Right lobe of liver (tissue), 6 donors: ENCODE measurements around the gene NR1H4. TPM values are rescaled to one million over a fixed set of nuclear protein-coding genes. Genes with fewer than 3 reads are reported as not detected.

Source experiments
- ATAC-seq, 4 donors: fragments of 200-7000 bp; cut with Tn5 transposase; one replicate each; pipeline ENCODE4 v1.9.1; 2020; ENCODE audit warnings: mild to moderate bottlenecking in 4 of 4, moderate library complexity in 4 of 4
- DNase-seq, 3 donors: peaks; one replicate each; pipeline ENCODE4 v3.0.0-alpha.2; 2020
- H3K27ac ChIP-seq, 3 donors: fragments of 200-600 bp; one replicate each; pipeline ENCODE4 v1.8.0; 2022
- H3K27me3 ChIP-seq, 2 donors: fragments of 200-600 bp; one replicate each; pipeline ENCODE4 v1.8.0; 2022
- H3K36me3 ChIP-seq, 4 donors: fragments of 200-600 bp; sonication (generic) in 1 of 4; one replicate each; pipeline versions ENCODE4 v1.5.1 to v1.8.0; 2017 to 2022; ENCODE audit warnings: control low read depth in 1 of 4
- H3K4me1 ChIP-seq, 4 donors: fragments of 200-600 bp; sonication (generic) in 1 of 4; one replicate each; pipeline versions ENCODE4 v1.5.1 to v1.8.0; 2017 to 2022; ENCODE audit warnings: control low read depth in 1 of 4
- H3K4me3 ChIP-seq, 3 donors: fragments of 200-600 bp; one replicate each; pipeline ENCODE4 v1.8.0; 2022
- H3K9me3 ChIP-seq, 4 donors: fragments of 200-600 bp; sonication (generic) in 1 of 4; one replicate each; pipeline versions ENCODE4 v1.5.1 to v1.8.0; 2017 to 2022; ENCODE audit warnings: control low read depth in 1 of 4
- POLR2A ChIP-seq: fragments of 450-650 bp; IDR thresholded peaks from one replicate; pipeline ENCODE4 v1.6.1; 2017; ENCODE audit warnings: antibody characterized with exemption, mild to moderate bottlenecking
- WGBS: methylation state at CpG from one replicate; pipeline ENCODE4 v1.1.6; 2018; ENCODE audit warnings: low coverage, low lambda C conversion rate; ENCODE audit not compliant: insufficient coverage; ENCODE audit errors: missing lambda C conversion rate; 5-methylcytosine and 5-hydroxymethylcytosine counted together
- intact Hi-C, 2 donors: fragments of 100-400 bp; cut with DNase I; formaldehyde crosslinking; loops; one replicate each; pipeline versions ENCODE4 v1.11.2 to v1.14.1; 2022
- total RNA-seq, 6 experiments: library from RNA; depleted of rRNA in 2 of 6; stranded (reverse); fragments of >200 nt in 2 of 6; fragmentation: NEBNext Ultra II Directional in 3 of 6; extraction: Animal tissue kit (Norgen Biotek cat#: 25700) in 3 of 6; gene quantifications; one replicate each; pipeline versions ENCODE4 v1.1.0 to v1.2.4, GENCODE V29; 2016 to 2023
- TF ChIP-seq, protein P1 (sequence below), 4 donors: fragments of 200-600 bp in 3 of 4; fragments of 450-650 bp in 1 of 4; IDR thresholded peaks; one replicate each; pipeline versions ENCODE4 v1.5.1 to v1.8.0; 2016 to 2022; ENCODE audit warnings: antibody characterized with exemption in 4 of 4, mild to moderate bottlenecking in 2 of 4
- donor health status: DM: no; HTN: yes; CAD: no.
- donor health status: DM: no; HTN: no; CAD: no.
- donor health status: DM: no; HTN: no; CAD: no.
- donor health status: DM: no; HTN: yes; CAD: no.
- donor health status: DM: no; HTN: yes; CAD: no.

The NR1H4 gene
- total RNA-seq, 6 experiments from 2014 or later: 52.4 to 81.7 (median 62.6) TPM

DNA sequence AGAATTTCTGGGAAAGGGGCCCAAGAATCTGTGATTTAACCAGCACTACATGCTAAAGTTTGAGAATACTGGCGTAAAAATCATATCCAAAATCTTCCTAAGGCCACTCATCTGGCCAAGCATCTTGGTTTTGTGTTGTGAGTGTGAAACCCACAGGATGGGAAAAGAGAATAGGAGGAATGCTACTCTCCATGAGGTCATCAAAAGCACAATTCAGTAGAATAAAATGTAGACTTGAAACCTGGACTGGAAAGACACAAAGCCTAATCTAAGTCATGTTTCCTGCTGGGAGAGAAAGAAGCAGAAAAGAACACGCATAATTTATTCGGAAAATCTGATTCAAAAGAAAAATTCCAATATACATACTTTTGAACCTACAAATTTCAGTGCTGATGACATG lies 42.3 kb downstream of the NR1H4 start:
- Histone ChIP-seq H3K27ac (no peak overlapping the region), H3K4me3 (no peak overlapping the region), H3K9me3 (no peaks in the 10 kb centered on the region), H3K4me1 (peaks cover 0 to 37% (median 18%) of the 10 kb centered on the region in 4 donors), H3K27me3 (no peaks in the 10 kb centered on the region), H3K36me3 (peaks cover 0 to 28% (median 9%) of the 10 kb centered on the region in 4 donors)
- 90% methylated on average over 3 of the region's 3 CpGs for WGBS
- intact Hi-C loops: no loop called here
- no peak for DNase-seq
- TF ChIP-seq, protein P1, sequence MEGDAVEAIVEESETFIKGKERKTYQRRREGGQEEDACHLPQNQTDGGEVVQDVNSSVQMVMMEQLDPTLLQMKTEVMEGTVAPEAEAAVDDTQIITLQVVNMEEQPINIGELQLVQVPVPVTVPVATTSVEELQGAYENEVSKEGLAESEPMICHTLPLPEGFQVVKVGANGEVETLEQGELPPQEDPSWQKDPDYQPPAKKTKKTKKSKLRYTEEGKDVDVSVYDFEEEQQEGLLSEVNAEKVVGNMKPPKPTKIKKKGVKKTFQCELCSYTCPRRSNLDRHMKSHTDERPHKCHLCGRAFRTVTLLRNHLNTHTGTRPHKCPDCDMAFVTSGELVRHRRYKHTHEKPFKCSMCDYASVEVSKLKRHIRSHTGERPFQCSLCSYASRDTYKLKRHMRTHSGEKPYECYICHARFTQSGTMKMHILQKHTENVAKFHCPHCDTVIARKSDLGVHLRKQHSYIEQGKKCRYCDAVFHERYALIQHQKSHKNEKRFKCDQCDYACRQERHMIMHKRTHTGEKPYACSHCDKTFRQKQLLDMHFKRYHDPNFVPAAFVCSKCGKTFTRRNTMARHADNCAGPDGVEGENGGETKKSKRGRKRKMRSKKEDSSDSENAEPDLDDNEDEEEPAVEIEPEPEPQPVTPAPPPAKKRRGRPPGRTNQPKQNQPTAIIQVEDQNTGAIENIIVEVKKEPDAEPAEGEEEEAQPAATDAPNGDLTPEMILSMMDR (IDR thresholded peaks at IDR 0.05): no peak
- TF ChIP-seq POLR2A: no peak
- no peak for ATAC-seq

DNA sequence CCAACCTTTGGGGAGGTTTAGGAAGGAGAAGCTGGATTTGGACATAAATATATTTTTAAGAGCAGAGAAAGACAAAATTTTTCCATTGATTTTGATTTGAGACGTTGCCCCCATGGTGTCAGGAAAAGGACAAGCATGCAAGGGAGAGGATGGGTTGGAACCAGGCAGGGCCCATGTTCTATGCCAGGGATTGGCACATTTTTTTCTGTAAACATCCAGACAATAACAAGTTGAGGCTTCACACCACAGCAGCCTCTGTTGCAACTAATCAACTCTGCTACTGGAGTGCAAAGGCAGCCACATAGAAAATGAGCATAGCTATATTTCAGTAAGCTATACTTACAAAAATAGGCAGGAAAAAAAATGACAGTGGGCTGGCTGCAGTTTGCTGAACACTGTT lies 44.7 kb downstream of the NR1H4 start:
- Histone ChIP-seq H3K4me1 (peaks cover 0 to 48% (median 27%) of the 10 kb centered on the region in 4 donors), H3K4me3 (no peak overlapping the region), H3K36me3 (peaks cover 0 to 9% (median 5%) of the 10 kb centered on the region in 4 donors), H3K27me3 (no peaks in the 10 kb centered on the region), H3K9me3 (no peaks in the 10 kb centered on the region), H3K27ac (peak overlapping the region in 1 of 3 donors; percentile 58)
- WGBS: 10% methylated on average over 1 of the region's 1 CpG
- no peak for TF ChIP-seq POLR2A
- TF ChIP-seq, protein P1 (IDR thresholded peaks at IDR 0.05): no peak
- peak in 1 of 3 donors; percentile 59 for DNase-seq
- intact Hi-C loops: no loop called here
- ATAC-seq: peak; percentile 65 to 83 (median 78)

DNA sequence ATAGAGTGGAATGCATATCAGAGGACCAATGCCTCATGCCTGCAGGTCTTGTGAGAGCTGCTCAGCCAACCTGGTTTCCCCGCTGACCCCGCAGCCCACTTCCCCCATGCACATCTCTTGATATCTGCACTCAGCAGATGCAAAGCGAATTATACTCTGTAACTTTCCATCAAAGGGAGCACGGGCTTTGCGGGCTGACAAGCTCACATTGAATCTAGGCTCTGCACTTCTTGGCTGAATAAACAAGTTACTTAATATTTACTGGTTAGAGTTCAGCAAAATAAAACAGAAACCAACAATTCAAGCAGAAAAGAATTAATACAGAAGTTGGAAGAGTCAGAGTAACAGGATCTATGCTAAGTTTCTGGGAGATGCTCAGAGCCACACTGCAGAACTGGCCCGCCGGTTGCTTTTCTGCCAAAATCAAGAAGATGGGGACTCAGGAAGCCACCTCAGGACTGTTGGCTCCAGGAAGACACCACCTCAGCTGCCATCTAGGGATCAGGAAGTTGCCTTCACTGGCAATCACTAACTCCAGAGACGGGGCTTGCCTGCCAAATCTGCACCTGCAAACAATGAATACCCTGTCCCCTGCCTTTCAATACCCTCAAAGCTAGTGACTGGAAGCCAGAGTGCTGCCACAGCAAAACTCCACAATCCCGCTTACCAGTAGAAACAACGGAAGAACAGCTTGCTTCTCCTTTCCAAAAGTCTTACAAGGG lies 46.5 kb downstream of the NR1H4 start:
- no peak for TF ChIP-seq POLR2A
- Histone ChIP-seq H3K27ac (peak overlapping the region; percentile 24 to 66 (median 58)), H3K36me3 (peaks cover 0 to 7% (median 0%) of the 10 kb centered on the region in 4 donors), H3K27me3 (no peaks in the 10 kb centered on the region), H3K9me3 (no peaks in the 10 kb centered on the region), H3K4me1 (peaks cover 0 to 63% (median 31%) of the 10 kb centered on the region in 4 donors), H3K4me3 (no peak overlapping the region)
- DNase-seq (peak; percentile 29 to 60 (median 58)), ATAC-seq (peak; percentile 70 to 85 (median 80))
- intact Hi-C loops: no loop called here
- whole genome bisulfite sequencing: 20% methylated on average over 9 of the region's 10 CpGs

DNA sequence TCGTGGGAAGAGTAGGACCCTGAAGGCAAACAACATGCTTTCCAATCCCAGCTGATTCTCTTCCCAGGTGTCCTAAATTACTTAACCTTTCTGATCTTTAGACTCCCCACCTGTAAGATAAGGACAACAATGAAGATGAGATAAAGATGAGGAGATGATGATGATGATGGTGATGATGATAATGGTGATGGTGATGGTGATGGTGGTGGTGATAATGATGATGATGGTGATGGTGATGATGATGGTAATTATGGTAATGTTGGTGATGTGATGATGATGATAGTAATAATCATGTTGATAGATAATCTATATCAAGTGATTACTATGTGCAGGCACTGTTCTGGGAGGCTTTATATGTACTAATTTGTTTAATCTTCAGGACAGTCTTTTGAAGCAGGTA lies 48.3 kb downstream of the NR1H4 start:
- no peak overlapping the region for H3K4me3 ChIP-seq
- DNase-seq: no peak
- 27% methylated on average over 1 of the region's 1 CpG for WGBS
- H3K27ac ChIP-seq: no peak overlapping the region
- peaks cover 0 to 80% (median 37%) of the 10 kb centered on the region in 4 donors for H3K4me1 ChIP-seq
- no peak for ATAC-seq
- intact Hi-C loops: no loop called here
- no peaks in the 10 kb centered on the region for H3K27me3 ChIP-seq
- no peaks in the 10 kb centered on the region for H3K9me3 ChIP-seq
- no peak for TF ChIP-seq POLR2A
- TF ChIP-seq, protein P1 (IDR thresholded peaks at IDR 0.05): no peak
- peaks cover 0 to 7% (median 2%) of the 10 kb centered on the region in 4 donors for H3K36me3 ChIP-seq

DNA sequence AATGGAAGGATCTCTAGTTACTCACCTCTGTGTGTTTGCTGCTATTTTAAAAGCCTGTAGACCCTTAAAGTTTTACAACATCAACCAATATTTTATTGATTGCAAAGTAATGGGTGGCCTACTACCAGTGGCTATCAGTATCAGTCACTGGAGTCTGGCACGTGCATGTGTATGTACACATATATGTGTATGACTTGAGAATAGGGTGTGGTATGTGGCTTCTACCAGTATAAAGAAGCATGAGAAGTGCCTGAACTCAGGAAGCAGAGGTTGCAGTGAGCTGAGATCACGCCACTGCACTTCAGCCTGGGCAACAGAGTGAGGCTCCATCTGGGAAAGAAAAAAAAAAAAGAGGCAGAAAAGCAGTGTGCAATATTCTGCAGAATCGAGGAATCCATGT lies 54.4 kb downstream of the NR1H4 start:
- TF ChIP-seq, protein P1 (IDR thresholded peaks at IDR 0.05): no peak
- TF ChIP-seq POLR2A: no peak
- DNase-seq (no peak), ATAC-seq (peak in 2 of 4 donors; percentile 9 to 14)
- WGBS: 42% methylated on average over 2 of the region's 3 CpGs
- Histone ChIP-seq H3K36me3 (peaks cover 0 to 18% (median 9%) of the 10 kb centered on the region in 4 donors), H3K27ac (peak overlapping the region in 1 of 3 donors; percentile 35), H3K4me3 (no peak overlapping the region), H3K4me1 (peaks cover 0 to 47% (median 18%) of the 10 kb centered on the region in 4 donors), H3K27me3 (no peaks in the 10 kb centered on the region), H3K9me3 (no peaks in the 10 kb centered on the region)
- intact Hi-C loops: no loop called here
